MM.1S (cell line): ENCODE measurements around the gene LTBP1.

ENCODE experiments used
- DNase-seq: peaks from one replicate; pipeline ENCODE4 v3.0.0-alpha.2; 2015
- H2AFZ ChIP-seq: fragments of 300-600 bp; sonication (generic); 2 replicates; pipeline ENCODE4 v1.6.0; 2016; ENCODE audit warnings: antibody characterized with exemption, low read length
- H3F3A ChIP-seq: fragments of 300-600 bp; sonication (generic); 2 replicates; pipeline ENCODE4 v1.6.1; 2016; ENCODE audit warnings: mild to moderate bottlenecking, antibody characterized with exemption, low read length, moderate library complexity, mixed read lengths; ENCODE audit not compliant: insufficient read depth
- H3K27ac ChIP-seq: fragments of 300-600 bp; sonication (generic); 2 replicates; pipeline ENCODE4 v1.5.1; 2016; ENCODE audit warnings: mild to moderate bottlenecking, low read length
- H3K27me3 ChIP-seq: fragments of 300-600 bp; sonication (generic); replicated peaks from 2 replicates; pipeline ENCODE4 v1.6.0; 2016; ENCODE audit warnings: low read length; ENCODE audit not compliant: insufficient read depth
- H3K36me3 ChIP-seq: fragments of 300-600 bp; sonication (generic); replicated peaks from 2 replicates; pipeline ENCODE4 v1.6.1; 2016; ENCODE audit warnings: mild to moderate bottlenecking, low read length, mixed read lengths; ENCODE audit not compliant: insufficient read depth
- H3K4me1 ChIP-seq: fragments of 300-600 bp; sonication (generic); 2 replicates; pipeline ENCODE4 v1.6.1; 2016; ENCODE audit warnings: low read length, mixed read lengths
- H3K4me2 ChIP-seq: fragments of 300-600 bp; sonication (generic); 2 replicates; pipeline ENCODE4 v1.6.0; 2016; ENCODE audit warnings: low read depth, low read length
- H3K4me3 ChIP-seq: fragments of 300-600 bp; sonication (generic); 2 replicates; pipeline ENCODE4 v1.5.1; 2016; ENCODE audit warnings: low read length, mixed read lengths
- H3K79me2 ChIP-seq: fragments of 300-600 bp; sonication (generic); 2 replicates; pipeline ENCODE4 v1.6.1; 2016; ENCODE audit warnings: mixed run types, low read length, mixed read lengths
- H3K9ac ChIP-seq: fragments of 300-600 bp; sonication (generic); 2 replicates; pipeline ENCODE4 v1.6.1; 2016; ENCODE audit warnings: low read length, mixed read lengths
- H3K9me2 ChIP-seq: fragments of 300-600 bp; sonication (generic); replicated peaks from 2 replicates; pipeline ENCODE4 v1.6.1; 2016; ENCODE audit warnings: mild to moderate bottlenecking, low read length, mixed read lengths; ENCODE audit not compliant: insufficient read depth
- H3K9me3 ChIP-seq: fragments of 300-600 bp; sonication (generic); replicated peaks from 2 replicates; pipeline ENCODE4 v1.6.1; 2016; ENCODE audit warnings: mild to moderate bottlenecking, low read length, mixed read lengths; ENCODE audit not compliant: insufficient read depth
- H4K20me1 ChIP-seq: fragments of 300-600 bp; sonication (generic); 2 replicates; pipeline ENCODE4 v1.6.1; 2016; ENCODE audit warnings: mild to moderate bottlenecking, low read length, moderate library complexity, mixed read lengths; ENCODE audit not compliant: insufficient read depth
- EZH2 ChIP-seq: fragments of 300-600 bp; sonication (generic); optimal IDR thresholded peaks from 2 replicates; pipeline ENCODE3; 2017; ENCODE audit warnings: low read depth, mild to moderate bottlenecking, antibody characterized with exemption, low read length, mixed read lengths
- EZH2phosphoT487 ChIP-seq: fragments of 300-600 bp; sonication (generic); IDR thresholded peaks from 2 replicates; pipeline ENCODE4 v1.6.1; 2018; ENCODE audit warnings: antibody characterized with exemption, low read length
- TF ChIP-seq, protein P1 (sequence below): fragments of 300-600 bp; sonication (generic); IDR thresholded peaks from 2 replicates; pipeline ENCODE4 v1.5.1; 2016; ENCODE audit warnings: antibody characterized with exemption, low read length, mixed read lengths

The LTBP1 gene

DNA sequence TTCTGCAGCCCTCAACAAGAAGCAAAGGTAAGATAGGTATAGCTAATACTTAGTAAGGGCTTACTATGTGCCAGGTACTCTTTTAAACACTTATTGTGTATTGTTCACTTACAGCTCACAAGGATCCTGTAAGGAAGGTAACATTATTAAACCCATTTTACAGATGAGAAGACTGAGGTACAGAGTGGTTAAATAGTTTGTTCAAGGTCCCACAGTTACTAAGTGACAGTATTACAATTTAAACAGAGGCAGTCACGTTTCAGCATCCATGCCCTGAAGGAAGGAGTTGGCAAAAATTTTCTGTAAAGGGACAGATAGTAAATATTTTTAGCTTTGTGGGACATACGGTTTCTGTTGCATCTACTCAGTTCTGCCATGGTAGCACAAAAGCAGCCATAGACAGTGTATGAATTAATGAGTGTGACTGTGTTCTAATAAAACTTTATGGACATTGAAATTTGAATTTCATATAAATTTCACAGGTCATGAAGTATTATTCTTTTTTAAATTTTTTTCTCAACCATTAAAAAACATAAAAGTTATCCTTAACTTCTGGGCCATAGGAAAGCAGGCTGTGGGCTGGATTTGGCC lies 75.7 kb downstream of the LTBP1 start:
- TF ChIP-seq, protein P1, sequence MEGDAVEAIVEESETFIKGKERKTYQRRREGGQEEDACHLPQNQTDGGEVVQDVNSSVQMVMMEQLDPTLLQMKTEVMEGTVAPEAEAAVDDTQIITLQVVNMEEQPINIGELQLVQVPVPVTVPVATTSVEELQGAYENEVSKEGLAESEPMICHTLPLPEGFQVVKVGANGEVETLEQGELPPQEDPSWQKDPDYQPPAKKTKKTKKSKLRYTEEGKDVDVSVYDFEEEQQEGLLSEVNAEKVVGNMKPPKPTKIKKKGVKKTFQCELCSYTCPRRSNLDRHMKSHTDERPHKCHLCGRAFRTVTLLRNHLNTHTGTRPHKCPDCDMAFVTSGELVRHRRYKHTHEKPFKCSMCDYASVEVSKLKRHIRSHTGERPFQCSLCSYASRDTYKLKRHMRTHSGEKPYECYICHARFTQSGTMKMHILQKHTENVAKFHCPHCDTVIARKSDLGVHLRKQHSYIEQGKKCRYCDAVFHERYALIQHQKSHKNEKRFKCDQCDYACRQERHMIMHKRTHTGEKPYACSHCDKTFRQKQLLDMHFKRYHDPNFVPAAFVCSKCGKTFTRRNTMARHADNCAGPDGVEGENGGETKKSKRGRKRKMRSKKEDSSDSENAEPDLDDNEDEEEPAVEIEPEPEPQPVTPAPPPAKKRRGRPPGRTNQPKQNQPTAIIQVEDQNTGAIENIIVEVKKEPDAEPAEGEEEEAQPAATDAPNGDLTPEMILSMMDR, result no peak
- no peak for TF ChIP-seq EZH2
- TF ChIP-seq EZH2phosphoT487, result no peak
- no peak overlapping the region for H3K4me2 ChIP-seq
- DNase-seq, result no peak
- no peak overlapping the region for H3K9ac ChIP-seq
- H3F3A ChIP-seq, result no peaks in the 10 kb centered on the region
- no peaks in the 10 kb centered on the region for H3K36me3 ChIP-seq
- no peak overlapping the region for H2AFZ ChIP-seq
- no peaks in the 10 kb centered on the region for H3K9me2 ChIP-seq
- H3K27ac ChIP-seq, result no peak overlapping the region
- H3K9me3 ChIP-seq, result no peaks in the 10 kb centered on the region
- H4K20me1 ChIP-seq, result no peaks in the 10 kb centered on the region
- no peaks in the 10 kb centered on the region for H3K4me1 ChIP-seq
- H3K27me3 ChIP-seq, result no peaks in the 10 kb centered on the region
- no peaks in the 10 kb centered on the region for H3K79me2 ChIP-seq
- no peak overlapping the region for H3K4me3 ChIP-seq

DNA sequence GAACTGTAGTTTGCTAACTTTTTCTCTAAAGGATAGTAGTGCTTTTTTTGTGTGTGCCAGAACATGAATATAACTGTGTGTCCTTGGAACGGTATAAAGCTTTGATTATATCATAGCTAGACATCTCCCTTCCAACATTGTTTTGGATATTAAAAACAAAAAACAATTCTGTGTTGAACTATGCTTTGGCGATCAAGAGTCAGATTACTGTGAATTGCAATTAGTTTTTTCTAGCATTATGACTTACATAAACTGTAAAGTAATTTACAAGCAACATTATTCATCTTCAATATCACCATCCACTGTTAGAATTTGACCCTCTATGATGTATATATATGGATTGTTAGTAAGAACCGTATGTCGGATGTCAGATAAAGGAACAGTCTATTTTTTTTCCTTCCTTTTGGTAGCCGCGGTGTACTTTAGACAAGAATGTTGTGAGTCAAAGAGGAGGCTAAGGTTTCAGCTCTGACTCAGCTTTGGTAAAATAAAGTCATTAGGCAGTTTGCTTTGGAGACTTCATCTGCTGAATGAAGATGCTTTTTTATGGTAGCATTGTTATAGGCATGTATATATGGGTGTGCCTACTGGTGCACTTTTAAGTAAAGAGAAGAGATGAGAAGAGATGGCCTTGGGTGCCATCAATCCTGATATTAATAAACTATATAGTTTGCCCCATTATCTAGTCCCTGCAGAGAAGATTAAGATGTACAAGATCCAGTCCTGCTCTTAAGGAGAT lies 76.4 kb downstream of the LTBP1 start:
- Histone ChIP-seq H3K4me1 (no peaks in the 10 kb centered on the region), H2AFZ (no peak overlapping the region), H3K27me3 (no peaks in the 10 kb centered on the region), H3F3A (no peaks in the 10 kb centered on the region), H3K4me2 (no peak overlapping the region), H3K27ac (no peak overlapping the region), H3K4me3 (no peak overlapping the region), H3K79me2 (no peaks in the 10 kb centered on the region), H3K9me3 (no peaks in the 10 kb centered on the region), H3K9me2 (no peaks in the 10 kb centered on the region), H3K36me3 (no peaks in the 10 kb centered on the region), H4K20me1 (no peaks in the 10 kb centered on the region), H3K9ac (no peak overlapping the region)
- TF ChIP-seq, protein P1, result no peak
- TF ChIP-seq EZH2, result no peak
- TF ChIP-seq EZH2phosphoT487, result no peak
- DNase-seq, result no peak

DNA sequence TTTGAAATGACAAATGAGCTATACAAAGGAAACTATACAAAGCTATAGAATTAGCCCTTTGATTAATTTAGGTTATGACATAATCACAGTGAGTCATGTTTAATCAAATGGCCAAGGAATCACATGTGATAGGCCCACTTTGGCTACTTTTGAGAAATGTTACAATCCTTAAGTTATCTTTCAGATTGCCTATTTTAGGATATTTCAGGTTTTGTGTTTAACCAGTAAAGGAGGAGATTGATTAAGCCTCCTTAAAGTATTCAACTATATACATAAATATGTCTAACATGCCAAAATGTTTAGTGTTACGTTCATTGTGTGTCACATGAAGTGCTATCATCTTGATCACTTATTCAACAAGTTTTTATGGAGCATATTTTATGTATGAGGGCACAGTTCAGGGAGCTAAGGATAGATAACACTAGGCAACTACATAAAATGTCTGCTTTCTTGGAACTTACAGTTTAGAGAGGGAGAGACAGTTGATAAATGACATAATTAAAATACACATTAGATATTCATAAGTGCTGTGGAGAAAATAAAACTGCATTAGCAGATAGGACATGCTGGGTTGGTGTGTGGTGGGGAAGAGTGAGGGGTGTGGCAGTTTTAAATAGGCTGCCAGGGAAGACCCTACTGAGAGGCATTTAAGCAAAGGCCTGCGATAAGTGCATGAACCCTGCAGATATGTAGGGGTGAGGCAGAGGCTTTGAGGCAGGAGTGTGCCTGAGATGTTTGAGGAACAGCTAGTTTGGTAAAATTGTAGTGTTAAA lies 77.2 kb downstream of the LTBP1 start:
- H3K9me3 ChIP-seq, result no peaks in the 10 kb centered on the region
- H3K79me2 ChIP-seq, result no peaks in the 10 kb centered on the region
- H3K27me3 ChIP-seq, result no peaks in the 10 kb centered on the region
- H3F3A ChIP-seq, result no peaks in the 10 kb centered on the region
- H3K4me1 ChIP-seq, result no peaks in the 10 kb centered on the region
- no peak overlapping the region for H3K9ac ChIP-seq
- no peak overlapping the region for H3K4me2 ChIP-seq
- no peak overlapping the region for H3K4me3 ChIP-seq
- TF ChIP-seq, protein P1, result no peak
- TF ChIP-seq EZH2phosphoT487 (no peak), EZH2 (no peak)
- H3K27ac ChIP-seq, result no peak overlapping the region
- H4K20me1 ChIP-seq, result no peaks in the 10 kb centered on the region
- no peaks in the 10 kb centered on the region for H3K9me2 ChIP-seq
- no peak for DNase-seq
- no peaks in the 10 kb centered on the region for H3K36me3 ChIP-seq
- no peak overlapping the region for H2AFZ ChIP-seq
